ENCODE results near the gene ZC3H4.
A peak's percentile ranks its signal among the peaks of the same experiment; 100 is the strongest.

ZC3H4 gene

DNA sequence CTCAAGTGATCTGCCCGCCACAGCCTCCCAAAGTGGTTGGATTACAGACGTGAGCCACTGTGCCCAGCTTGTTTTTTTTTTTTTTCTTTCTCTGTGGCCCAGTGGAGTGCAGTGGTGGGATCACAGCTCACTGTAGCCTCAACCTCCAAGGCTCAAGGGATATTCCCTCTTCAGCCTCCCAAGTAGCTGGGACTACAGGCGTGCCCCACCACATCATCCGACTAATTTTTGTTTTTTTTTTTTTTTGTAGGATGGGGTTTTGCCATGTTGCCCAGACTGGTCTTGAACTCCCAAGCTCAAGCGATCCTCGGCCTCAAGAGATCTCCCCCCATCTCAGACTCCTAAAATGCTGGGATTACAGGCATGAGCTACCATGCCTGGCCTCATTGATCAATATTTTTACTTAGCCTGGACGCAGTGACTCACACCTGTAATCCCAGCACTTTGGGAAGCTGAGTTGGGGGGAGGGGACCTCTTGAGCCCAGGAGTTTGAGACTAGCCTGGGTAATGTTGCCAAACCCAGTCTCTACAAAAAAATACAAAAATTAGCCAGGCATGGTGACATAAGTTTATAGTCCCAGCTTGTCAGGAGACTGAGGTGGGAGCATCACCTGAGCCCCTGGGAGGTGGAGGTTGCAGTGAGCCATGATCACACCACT is 18.7 kb upstream of the ZC3H4 start:
- DNase-seq = no peak

DNA sequence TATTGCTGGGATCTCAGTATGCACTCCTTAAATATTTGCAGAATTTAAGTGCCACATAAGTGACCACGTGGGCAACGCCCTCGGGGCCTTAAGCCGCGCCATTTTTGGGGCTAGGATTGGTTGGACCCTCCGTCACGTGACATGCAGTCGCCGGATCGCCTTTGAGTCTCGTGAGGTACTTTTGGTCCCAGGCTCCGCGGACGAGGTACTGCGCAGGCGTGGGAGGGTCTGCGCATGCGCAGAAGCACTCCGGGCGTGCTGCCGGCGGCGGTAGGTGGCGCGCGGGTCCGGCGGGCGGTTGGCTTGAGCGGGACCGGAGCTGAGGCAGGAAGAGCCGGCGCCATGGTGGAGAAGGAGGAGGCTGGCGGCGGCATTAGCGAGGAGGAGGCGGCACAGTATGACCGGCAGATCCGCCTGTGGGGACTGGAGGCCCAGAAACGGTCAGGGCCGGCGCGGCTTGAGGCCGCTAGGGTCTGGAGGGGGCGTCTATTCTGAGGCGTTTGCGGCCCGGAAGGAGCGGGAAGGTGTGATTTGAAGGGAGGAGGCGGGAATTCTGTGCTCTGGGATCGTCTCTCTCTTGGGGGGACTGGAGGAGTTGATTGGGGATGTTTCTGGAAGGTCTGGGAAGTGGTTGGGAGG is 17.1 kb upstream of the ZC3H4 start, which contains the start of gene SAE1:
Gene SAE1, plus strand, starts transcription at position 247 of the 639 bp plus-strand sequence. Its CDS starts 96 bp downstream, at position 343.
- DNase-seq = peak; percentile 97 to 98 (median 97)

DNA sequence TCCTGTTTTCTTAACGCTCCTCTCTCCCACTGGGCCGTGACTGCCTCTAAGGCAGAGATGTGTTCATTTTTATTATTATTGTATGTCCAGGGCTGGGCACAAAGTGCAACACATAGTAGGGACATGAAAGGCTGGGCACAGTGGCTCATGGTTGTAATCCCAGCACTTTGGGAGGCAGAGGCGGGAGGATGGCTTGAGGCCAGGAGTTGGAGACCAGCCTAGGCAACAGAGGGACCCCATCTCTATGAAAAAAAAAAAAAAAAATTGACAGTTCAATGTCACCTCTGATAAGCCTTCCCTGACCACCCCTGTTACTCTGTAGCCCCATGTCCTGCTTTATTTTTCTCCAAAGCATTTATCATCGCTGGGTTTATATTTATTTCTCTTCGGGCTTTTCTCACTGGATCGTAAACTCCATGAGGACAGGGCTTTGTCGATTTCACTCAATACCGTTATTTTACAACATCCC is 16.6 kb upstream of the ZC3H4 start:
- no peak for DNase-seq

DNA sequence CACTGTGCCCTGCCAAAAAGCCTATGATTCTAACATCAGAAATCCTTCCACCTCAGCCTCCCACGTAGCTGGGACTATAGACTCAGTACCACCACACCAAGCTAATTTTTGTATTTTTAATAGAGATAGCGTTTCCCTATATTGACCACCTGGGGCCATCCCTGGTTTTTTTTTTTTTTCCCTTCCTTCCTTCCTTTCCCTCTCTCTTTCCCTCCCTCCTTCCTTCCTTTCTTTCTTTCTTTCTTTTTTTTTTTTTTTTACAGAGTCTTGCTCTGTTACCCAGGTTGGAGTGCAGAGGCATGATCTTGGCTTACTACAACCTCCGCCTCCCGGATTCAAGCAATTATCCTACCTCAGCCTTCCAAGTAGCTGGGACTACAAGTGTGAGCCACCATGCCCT is 16.0 kb upstream of the ZC3H4 start:
- DNase-seq = no peak

DNA sequence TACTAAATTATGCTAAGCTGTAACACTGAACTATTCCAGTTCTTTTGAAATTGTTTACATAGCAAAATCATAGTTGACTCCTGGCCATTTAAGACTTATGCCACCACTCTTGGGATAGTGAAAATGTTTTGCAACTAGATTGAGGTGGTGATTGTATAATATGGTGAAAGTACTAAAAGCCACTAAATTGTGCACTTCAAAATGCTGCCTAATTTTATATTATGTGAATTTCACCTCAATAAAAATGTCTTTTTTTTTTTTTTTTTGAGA is 12.0 kb upstream of the ZC3H4 start:
- no peak for DNase-seq

DNA sequence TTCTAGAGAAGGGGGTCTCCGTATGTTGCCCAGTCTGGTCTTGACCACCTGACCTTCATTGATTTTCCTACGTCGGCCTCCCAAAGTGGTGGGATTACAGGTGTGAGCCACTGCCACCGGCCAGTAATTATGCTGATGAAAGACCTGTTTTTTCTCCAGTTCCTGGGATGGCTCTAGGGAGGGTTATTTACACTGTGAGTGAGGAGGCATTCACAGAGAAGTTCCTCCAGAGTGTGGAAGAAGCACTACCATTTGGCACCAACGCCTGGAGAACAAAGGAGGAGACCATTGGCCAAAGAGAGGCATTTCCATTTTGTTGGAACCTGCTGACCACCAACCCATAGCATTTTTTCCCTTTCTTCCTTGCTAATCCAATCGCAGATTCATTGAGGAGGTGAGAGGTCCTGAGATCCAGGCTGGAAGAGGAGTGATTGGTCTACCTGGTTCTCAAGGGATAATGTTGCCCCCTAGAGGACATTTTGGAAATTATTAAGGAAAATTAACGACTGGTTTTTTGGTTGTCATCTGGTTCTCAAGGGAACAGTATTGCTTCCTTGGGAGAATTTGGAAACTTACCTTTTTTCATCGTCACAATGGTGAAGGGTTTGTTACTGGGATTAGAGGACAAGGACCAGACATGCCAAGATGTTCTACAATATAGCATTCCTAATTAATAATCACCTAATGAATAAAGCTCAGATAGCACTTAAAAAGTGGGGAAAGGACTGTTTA is 11.5 kb upstream of the ZC3H4 start:
- DNase-seq = peak; percentile 77 to 88 (median 80)

DNA sequence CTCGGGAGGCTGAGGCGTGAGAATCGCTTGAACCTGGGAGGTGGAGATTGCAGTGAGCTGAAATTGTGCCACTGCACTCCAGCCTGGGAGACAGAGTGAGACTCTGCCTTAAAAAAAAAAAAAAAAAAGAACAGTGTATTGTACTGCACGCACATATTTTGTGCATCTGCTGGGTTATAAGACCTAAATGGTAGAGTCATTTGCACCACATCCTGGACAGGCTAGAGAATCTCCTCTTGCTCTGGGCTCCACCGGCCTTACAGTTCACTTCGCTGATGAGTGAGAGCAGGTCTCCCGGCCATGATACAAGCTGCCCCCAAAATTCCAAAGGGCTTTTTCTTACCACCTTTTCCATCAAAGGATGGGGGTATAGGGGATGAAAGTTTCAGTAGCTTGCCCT is 9.8 kb upstream of the ZC3H4 start:
- DNase-seq = no peak

DNA sequence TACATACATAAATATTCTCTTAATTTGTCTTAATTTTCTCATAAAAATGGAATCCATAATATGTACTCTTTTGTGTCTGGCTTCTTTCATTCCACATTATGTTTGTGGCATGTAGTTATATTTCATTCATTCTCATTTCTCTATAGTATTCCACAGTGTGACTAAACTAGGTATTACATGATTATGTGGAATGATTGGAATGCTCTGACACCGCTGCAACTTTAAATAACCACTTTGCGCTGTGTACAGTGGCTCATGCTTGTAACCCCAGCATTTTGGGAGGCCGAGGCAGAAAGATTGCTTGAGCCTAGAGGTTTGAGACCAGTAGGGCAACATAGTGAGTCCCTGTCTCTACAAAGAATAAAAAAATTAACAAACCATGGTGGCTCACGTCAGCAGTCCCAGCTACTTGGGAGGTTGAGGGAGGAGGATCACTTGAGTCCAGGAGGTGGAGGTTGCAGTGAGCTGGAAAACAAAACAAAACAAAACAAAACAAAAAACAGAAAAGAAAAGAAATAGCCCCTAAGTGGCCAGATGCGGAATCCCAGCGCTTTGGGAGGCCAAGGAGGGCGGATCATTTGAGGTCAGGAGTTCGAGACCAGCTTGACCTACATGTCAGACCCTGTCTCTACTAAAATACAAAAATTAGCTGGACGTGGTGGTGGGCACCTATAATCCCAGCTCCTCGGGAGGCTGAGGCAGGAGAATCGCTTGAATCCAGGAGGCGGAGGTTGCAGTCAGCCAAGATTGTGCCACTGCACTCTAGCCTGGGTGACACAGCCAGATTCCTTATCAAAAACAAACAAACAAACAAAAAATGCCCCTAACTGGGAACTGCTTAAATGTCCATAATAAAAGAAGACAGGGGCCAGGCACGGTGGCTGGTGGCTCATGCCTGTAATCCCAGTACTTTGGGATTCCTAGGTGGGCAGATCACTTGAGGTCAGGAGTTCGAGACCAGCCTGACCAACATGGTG is 9.1 kb upstream of the ZC3H4 start:
- no peak for DNase-seq

DNA sequence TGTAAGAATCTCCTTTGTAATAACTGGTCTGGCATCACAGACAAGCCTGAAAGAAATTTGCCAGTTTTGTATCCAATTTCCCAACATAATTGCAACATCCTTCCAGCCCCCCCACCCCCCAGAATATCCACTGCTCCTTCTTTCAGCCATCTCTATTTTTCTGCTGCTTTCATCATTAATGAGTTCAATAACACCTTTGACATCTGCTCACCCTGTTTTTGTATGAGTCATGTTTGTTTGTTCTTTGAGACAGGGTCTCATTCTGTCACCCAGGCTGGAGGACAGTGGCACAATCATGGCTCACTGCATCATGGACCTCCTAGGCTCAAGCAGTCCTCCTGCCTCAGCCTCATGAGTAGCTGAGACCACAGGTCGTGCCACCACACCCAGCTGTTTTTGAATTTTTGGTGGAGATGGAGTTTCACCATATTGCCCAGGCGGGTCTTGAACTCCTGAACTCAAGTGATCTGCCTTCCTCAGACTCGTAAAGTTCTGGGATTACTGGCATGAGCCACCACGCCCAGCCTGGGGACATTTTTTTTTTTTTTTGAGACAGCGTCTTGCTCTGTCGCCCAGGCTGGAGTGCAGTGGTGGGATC is 7.0 kb upstream of the ZC3H4 start:
- no peak for DNase-seq

DNA sequence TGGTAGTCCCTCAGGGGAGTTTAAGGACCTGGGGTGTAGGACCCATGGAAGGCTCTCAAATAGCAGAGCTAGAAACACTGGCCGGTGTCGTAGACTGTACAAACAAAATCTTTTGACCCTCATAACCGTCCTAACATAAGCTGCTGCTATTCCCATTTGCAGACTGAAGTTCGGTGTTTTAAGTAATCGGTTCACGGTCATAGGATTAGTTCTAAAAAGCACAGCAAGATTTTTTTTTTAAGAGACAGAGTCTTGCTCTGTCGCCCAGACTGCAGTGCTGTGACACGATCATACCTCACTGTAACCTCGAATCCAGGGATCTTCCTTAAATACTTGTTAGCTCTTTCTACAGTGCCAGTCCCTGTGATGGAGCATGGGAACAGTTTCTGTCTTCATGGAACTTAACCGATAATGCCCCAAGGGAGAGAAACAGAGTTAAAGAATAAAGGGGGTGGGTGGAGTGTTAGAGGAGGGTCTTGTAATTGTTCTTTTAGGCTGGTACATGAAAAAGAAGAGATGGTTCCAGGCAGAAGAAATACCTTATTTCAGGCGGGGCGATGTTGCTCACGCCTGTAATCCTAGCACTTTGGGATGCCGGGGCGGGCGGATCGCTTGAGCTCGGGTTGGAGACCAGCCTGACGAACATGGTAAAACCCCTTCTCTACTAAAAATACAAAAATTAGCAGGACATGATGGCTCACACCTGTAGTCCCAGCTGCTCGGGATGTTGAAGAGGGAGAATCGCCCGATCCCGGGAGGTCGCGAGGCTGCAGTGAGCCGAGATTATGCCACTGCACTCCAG is 475 bp upstream of the ZC3H4 start:
- DNase-seq = no peak

DNA sequence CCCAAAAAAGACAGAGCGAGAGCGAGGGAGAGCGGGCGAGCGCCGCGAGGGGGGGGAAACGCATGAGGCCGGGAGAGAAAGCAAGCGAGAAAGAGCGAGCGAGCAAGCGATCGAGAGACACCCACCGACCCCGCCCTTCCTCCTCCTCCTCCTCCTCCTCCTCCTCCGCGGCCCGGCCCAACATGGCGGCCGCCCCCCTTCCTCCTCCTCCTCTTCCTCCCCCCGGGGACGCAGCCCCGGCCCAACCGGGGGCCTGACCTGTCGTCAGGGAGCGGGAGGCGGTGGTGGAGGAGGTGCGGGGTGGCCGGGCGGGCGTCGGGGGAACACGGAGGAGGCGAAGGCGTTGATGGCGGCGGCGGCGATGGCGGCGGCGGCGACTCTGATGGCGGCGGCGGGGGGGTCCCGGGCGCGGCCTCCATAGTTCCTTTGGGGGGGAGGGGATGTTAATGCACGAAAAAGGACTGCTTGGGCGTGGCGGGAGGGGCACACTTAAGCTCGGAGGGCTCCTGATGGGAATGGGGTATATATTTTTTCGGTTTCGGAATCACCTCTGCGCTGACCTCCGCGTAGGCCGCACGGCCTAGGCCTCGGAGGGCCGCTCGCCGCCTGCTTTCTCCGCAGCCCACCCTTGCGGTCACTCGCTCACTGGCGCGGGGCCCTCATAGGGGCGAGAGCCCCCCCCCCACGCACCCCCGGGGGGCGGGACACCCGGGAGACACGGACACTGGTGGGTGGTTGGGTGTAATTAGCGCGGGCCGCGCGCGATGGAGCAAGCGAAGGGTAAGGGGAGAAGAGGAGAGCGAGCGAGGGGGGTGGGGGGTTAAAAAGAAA is 1.2 kb downstream of the ZC3H4 start:
- DNase-seq = peak; percentile 82 to 92 (median 85)

DNA sequence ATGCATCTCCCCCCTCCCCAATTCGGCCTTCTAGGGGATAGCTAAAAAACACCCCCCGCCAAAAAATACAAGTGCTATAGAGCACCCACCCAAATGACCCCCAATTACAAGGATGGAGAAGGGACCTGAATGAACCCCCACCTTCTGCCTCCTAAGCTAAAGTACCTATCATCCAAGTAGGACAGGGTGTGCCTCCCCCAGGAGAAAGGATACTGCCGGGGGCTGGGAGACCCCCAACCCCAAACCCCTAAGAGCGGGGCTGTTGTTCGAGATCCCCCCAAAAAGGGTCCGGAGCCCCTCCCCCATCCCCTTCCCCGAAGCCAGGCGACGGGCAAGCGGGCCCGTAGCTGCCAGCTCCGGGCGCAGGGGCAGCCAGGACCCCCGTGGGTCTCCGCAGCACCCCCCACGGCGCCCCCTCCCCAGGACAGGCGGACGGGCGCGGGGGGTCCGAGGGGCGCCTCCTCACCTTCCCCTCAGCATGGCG is 1.9 kb downstream of the ZC3H4 start:
- peak in 1 of 3 donors; percentile 18 for DNase-seq

DNA sequence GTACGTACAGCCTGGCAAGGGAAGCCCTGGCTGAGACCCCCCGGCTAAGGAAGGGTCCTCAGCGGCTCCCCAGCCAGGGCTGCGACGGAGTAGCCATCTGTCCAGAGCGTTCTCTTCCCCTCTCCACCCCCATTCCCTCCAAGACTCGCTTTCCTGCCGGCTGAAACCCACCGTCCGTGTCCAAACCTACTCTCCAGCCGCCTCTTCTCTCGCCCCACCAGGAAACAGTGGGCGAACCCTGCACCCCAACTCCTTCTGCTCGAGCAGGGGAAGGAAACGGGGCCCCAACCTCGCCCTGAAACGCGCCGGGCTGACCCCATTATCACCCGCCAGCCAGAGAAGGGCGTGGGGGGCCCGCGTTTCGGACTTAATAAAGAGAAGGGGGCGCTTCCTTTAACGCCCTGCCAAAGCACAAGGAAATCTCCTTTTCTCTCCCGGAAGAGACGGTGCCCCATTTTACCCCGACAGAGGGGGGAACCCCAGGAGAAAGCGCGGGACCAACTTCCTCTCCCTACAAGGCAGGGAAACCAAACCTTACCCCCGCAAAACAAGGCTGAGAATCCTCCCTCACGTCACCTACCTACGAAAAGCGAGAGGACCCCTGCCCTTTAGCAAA is 2.5 kb downstream of the ZC3H4 start:
- peak; percentile 83 to 88 (median 83) for DNase-seq

DNA sequence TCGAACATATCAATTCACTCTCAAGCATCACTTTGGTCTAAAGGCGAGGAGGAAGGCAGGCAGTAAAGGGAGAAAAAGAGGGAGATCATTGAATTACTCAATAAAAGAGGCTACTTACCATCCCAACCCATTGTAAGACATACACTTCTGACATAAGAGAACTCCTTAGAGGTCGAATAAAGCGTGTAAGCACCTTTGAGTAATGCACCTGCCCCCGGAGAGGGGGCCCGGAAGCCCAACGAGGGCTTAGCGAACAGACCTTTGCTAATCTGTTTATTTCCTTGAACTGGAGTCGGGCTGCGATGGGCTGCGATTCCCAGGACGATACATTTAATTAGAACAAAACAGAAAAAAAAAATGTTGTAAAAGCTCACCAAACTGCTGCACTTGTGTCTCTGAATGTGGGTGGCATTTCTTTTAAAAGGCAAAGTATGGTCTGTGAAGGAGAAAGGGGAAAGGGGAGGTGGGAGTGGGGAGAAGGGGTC is 3.0 kb downstream of the ZC3H4 start:
- peak in 1 of 3 donors; percentile 29 for DNase-seq

DNA sequence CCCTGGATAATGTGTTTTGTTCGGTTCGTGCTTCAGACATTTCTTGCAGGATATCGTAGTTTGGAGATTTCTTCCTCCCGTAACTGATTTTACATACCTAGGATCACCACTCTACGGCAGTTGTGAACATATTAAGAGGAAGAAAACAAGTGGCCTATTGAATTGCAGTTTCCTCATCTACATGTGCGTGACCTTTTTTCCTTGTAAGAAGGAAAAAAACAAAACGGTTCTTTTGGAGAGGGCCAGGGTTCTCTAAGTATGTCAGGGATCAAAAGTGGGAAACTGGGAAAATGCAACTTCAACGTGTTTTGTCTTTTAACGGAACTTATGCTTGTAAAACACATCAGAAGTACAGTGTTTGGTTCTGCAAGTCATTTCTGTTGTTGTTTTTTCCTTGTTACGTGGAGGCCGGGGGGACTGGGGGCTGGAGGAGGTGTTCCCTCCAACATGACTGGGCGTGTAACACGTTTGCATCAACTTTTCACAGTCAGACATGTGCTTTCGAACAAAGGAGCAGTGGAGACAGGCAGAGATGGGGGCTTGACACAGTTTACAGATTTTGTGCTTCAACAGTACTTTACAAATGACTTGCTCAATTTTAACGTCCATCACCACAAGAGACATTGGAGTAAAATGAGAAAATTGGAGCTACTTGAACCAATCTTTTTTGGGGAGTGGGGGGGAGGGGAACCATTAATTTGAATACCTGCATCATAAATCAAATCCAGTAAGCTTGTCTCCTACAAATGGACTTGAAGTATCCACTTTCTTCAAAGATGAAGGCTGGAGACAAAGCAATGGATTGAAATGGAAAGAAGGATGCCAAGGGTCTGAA is 3.8 kb downstream of the ZC3H4 start:
- DNase-seq = peak; percentile 37 to 49 (median 39)

DNA sequence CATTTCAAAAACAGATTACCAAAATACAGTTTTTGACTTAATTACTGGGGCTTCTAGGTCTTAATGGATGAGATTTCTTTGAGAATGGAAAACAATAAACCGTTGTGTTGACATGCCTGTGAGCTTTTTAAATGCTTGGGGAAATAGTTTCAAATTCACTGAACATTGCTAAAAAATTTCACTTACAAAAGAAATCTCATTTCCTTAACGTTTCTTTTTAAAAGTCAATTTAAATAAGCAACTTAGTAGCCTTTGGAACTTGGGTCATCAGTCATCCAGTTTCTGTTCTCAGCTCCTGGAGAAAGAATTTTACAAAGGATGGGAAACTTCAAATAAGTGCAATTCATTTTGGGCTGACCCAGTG is 4.4 kb downstream of the ZC3H4 start:
- peak in 1 of 3 donors; percentile 24 for DNase-seq

DNA sequence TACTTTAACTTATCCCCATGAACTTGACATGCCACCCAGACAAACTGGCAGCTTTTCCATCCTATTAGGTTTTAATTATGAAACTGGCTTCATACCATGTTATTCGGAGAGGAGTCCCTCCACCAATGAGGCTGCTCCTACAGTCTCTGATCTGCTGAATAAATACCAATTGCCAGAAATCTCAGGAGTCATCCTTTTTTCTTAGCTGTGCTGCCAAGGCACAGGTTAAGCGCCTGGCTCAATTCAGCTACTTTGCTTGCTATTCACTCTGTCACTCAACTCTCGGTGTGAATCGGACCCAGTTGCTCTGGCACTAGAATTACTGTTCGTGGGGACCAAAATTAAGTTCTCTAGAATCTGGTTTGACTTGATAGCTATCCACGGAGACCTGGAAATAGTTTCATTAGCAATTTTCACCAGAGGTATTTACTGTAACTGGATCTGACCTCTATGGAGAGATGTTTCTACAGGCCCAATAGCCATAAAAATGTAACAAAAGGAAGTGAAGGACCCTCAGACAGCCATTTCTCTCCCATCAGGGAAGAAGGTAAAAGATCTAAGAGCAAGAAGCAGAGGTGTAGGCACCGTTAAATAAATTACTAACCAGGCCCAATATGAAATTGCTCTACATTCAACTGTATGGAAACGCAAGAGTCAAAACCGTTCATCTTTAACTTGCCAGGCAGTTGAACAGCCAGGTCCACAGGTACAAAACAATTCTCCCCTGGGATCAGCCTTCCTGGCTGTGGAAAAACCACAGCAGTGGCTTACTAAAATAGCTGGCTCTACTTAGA is 5.4 kb downstream of the ZC3H4 start:
- DNase-seq = no peak
